Upper lobe of left lung (tissue), 4 donors: Measurements from ENCODE around the gene AADAT.

Experiments
- CTCF ChIP-seq, 6 experiments: fragments of 450-650 bp in 4 of 6; fragments of 200-600 bp in 2 of 6; sonication (generic) in 2 of 6; IDR thresholded peaks; one replicate each; pipeline ENCODE4 v1.5.1; 2016 to 2019; ENCODE audit warnings: antibody characterized with exemption in 6 of 6
- EP300 ChIP-seq, 4 donors: sonication (generic); formaldehyde crosslinking; IDR thresholded peaks; one replicate each; pipeline ENCODE4 v1.5.1; 2017; ENCODE audit warnings: antibody characterized with exemption in 4 of 4, control low read depth in 2 of 4

- TF ChIP-seq EP300 (IDR thresholded peaks at IDR 0.05) (no peak), CTCF (IDR thresholded peaks at IDR 0.05) (no peak)
Observed at GRCh38 chr4:170015285-170015684, 74.5 kb downstream of the AADAT start.
